Endometrium (tissue), 2 donors: Measurements from ENCODE around the gene PRKAR1B.
"Not testable (repeated sequence)": the region's sequence is repeated elsewhere in the genome, so short reads cannot be mapped to it uniquely, and the experiment has no call there.

Source experiments
- FAIRE-seq: peaks from 2 replicates; lab custom pipeline; 2012; peaks lifted over from hg19 to GRCh38; lab: Jason Lieb, UNC
- donor health status: control.
- donor health status: control.

PRKAR1B gene

DNA sequence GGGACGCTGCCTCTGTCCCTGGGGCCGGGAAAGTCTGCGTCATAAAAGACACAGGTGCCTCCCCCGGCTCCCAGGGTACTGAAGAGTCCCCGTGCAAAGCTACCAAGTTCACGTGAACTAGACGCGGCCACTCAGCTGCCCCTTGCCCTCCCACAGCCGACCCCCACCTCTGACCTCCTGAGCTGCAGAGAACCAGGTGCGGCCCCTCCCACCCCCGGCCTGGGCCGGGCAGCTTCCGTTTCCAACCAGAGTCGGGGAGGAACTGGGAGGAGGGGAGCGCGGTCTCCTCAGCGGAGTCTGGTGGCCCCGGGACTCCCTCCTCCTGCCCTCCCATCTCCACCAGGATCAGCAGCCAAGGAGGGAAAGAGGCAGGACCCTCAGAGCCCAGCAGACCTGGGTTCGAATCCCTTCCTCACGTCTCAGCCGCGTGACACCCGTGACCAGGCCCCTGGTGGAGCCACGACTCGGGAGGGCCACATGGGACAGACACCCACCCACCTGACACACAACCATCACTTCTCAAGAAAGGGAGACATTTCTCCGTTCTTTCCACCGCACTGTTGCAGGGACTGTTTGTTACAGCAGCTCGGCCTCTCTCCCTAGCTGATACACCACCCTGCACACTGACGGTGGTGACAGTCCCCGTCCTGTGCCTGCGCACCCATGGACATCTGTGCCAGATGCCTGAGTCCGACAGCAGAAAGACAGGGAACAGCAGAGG, 170.1 kb downstream of the PRKAR1B start:
- no peak for FAIRE-seq

DNA sequence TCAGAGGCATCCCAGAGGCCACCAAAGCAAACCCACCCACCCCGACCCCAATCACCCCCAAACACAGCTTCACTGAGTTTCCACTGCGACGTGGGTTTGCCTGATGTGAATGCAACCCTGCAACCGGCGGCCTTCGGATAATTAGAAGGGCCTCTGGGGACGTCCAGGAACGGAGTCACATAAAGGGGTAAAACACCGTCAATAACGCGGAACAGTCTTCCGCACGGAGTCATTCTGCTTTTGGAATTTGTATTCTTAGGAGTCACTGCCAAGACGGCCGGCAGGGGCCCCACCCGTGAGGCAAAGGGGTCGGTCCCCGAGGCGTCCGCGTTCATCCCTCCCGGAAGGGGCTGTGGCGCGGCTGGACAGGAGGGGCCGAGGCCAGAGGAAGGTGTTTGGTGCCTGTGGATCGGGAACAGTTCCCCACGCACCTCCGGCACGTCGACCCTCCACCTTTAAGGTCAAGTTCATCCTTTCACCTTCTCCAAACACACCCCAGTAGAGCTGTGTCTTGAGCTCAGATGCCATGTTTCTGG, 170.7 kb downstream of the PRKAR1B start:
- no peak for FAIRE-seq

DNA sequence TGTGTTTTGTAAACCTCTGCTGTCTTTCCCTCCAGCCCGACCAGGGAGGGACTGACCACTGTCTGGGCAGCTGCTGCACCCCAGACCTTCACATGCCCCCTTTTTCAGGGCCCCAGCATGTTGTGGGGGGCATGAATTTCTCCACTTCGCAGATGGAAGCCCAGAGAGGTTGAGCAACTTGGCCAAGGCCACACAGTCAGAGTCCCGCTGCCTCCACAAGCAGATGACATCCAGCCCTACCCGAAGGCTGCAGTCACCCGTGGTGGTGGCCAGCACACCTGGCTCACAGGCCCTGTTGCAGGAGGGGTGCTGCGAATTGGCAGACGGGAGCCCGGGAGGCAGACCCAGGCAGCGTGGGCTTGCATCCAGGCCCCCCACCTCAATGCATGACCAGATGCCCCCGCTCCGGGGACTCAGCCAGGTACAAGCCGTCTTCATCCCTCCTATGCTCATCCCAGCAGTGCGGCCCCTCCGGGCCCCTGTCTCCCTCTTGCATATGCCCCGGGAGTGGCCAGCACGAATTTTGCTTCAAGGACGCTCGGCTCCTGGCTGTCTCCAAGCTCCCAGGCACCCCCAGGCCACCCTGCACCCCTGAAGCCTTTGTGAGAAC, 171.4 kb downstream of the PRKAR1B start:
- no peak for FAIRE-seq

DNA sequence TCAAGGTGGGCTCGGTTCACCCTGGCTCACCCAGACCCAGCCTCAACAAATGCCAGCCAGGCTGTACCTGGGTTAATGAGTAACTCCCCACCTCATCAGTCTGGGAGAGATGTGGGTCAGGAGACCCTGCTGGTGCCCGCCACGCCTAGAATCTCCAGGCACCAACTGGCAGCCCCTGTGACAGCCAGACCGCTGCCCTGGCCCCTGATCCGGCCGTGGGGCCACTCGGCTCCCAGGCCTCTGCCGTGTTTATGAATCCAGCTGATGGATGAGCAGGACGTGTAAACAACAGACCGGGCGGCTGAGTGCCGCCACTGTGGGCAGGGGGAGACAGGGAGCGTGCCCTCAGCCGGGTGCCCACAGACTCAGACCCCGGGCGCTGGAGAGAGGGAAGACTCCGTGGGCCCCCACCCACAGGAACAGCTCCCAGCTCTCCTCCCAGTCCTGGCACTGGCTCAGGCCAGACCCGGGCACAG, 173.4 kb downstream of the PRKAR1B start:
- FAIRE-seq: no peak

DNA sequence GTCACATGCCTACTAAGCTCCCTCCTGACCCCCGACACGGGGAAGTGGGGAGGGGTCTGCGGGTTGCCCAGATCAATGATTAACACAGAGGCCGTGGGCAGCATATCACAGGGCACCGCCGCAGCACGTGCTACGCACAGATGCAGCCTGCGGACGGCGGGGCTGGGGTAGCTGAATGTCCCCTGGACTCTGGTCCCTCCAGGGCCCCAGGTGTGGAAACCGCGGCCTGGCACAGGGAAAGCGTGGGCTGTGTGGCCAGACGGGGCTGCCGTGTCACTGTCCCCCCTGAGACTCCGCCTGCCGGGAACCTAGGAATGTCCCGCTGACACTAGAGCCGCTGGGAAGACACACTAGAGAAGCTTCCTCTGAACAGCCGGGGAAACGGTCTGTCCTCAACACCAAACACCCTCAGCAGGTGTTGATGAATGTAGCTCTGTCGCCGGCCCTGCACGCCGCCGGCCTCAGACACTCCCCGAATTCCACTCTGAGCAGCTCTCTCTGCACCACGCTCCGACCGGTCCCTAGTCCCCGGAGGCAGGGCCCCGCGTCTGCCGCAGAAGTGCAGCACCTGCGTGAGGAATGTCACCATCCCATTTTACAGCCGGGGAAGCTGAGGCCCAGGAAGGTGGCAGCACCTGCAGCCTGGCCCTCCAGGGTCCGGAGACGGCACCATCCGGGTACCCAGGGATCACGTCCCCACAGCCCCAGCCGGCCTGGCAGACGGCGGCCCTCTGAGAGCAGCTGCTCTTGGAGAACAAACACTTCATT, 174.0 kb downstream of the PRKAR1B start:
- no peak for FAIRE-seq

DNA sequence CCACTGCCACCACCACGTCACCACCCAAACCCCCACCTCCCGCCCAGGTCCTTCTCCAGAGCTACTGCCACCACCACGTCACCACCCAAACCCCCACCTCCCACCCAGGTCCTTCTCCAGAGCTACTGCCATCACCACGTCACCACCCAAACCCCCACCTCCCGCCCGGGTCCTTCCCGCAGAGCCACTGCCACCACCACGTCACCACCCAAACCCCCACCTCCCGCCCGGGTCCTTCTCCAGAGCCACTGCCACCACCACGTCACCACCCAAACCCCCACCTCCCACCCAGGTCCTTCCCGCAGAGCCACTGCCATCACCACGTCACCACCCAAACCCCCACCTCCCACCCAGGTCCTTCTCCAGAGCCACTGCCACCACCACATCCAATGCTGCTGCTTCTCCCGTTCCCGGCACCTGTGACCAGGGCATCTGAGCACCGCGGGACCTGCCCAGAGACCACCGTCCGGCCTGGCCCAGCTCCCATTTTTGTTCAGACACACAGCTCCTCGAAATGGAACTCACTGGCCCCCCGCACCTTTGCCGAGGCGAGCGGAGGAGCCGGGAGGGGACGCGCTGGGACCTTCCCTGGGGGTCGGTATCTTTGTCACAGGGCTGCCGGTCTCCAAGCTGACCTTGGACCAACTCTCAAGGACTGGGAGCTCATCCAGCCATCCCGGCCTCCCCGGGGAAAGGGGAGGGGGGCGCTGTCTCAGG, 174.8 kb downstream of the PRKAR1B start:
- not testable (repeated sequence) for FAIRE-seq

DNA sequence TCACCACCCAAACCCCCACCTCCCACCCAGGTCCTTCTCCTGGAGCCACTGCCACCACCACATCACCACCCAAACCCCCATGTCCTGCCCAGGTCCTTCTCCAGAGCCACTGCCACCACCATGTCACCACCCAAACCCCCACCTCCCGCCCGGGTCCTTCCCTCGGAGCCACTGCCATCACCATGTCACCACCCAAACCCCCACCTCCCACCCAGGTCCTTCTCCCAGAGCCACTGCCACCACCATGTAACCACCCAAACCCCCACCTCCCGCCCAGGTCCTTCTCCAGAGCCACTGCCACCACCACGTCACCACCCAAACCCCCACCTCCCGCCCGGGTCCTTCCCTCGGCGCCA, 175.5 kb downstream of the PRKAR1B start:
- not testable (repeated sequence) for FAIRE-seq

DNA sequence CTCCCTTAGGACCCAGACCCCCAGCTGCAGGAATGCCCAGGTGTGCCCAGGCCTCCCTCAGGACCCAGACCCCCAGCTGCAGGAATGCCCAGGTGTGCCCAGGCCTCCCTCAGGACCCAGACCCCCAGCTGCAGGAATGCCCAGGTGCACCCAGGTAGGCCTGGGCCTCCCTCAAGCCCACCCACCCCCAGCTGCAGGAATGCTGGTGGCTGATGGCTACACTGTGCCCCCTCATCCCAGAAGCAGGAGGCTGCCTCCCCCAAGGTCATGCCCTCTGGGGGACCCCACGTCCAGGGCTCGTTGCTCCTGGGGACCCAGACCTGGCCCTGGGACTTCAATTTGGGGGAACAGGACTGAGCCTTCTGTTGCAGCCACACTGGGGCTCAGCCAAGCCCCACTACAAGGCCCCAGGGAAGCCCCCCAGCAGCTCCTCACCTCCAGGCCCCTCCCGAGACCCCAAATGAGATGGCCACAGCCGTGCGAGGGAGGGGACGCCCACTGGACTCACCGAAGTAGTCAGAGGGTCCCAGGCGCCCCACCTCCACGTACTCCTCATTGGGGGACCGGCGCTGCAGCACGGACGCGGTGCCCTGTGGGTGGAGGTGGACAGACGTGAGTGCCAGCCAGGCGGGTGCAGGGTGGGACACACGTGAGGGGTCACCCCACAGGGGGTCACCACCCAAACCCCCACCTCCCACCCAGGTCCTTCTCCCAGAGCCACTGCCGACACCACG, 176.0 kb downstream of the PRKAR1B start:
- no peak for FAIRE-seq

DNA sequence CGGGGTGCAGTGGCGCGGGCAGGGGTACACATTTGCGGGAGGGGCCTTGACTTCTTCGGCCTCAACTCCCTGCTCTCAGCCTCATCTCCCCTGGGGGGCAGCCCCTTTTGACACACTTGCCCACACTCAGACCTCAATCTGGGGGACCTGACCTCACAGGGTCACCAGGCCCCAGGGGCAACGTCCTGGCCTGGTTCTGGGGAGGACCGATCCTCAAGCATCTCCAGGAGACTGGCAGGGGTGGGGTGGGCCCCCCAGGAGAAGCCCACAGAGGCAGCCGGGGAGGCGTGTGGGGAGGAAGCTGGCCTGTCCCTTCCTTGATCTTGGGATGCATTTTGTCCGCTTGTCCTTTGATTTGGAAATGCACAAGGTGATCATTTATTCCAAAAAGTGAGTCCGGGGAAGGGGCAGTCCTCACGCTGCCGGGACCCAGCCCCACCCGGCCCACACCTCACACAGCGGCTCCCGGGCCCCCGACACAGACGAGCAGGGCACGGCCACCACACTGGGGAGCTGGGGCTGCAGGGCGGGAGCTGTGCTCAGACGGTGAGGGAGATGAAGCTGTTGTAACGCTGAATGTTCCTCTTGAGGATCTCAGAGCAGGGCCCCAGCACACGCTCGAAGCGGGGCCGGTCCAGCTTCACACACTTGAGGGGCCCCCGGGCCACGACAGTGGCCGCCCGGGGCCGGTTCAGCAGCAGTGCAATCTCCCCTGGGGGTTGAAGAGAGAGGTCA, 177.0 kb downstream of the PRKAR1B start:
- FAIRE-seq: no peak

DNA sequence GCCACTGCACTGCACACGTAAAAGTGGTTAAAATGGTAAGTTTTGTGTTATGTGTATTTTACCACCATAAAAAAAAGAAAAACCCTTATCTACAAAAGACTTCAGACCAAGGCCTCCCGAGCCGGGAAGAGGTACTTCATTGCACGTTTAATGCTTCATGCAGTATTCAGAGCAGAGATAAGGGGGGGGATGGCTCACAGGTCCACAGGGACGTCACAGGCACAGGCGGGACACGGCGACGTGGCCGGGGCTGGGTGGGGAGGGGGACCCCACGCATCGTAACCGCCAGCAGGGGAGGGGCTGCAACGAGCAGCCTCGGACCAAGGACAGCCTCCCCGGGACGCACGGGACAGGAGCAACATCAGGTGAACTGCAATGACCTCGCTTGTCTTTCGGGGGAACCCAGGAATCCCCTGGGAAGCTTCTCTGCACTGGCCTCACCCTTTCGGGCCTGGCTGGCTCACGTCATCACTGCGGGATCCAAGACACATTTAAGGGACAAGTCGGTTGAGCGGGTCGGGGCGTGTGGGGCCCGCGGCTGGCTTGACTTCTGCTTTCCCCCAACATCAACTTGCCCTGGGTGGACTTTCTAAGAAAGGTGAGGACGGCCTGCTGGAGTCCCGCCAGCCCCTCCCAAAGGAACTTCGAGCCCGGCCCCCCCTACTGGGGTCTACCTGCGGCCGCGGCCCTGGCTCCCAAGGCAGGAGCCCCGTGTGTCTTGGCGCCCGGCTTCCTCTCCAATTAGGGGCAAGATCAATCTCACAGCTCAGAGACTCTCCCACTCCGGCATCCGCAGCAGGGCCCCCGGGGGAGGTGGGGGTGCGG, 177.8 kb downstream of the PRKAR1B start:
- FAIRE-seq: no peak

DNA sequence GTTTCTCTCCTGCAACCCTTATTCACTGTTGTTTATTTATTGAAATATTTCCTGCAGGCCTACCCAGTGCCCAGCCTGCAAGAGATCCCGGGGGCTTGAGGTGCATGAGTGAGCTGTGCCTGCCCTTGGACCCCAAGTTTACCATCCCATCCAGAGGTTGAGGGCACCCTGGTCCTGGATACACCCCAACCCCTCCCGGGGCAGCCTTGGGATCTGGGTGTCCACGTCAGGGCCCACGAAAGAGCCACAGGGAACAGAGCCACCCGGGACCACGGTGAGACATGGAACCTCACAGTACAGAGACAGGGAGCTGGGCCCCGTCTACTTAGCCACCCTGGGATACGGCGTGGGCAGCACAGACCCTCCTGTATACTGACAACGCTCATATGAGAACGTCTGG, 178.7 kb downstream of the PRKAR1B start:
- no peak for FAIRE-seq

DNA sequence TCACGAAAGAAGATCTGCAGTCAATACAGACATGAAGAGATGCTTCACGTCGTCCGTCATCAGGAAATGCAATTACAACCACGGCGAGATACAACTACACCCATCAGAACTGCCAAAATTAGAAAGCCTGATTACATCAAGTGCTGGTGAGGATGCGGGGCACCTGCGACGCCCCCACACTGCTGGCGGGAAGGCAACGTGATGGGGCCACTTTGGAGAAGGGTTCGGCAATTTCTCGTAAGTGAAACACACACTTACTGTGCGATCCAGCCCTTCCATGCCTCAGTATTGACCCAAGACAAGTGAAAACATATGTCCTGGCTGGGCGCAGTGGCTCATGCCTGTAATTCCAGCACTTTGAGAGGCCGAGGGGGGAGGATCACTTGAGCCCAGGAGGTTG, 181.6 kb downstream of the PRKAR1B start:
- FAIRE-seq: no peak

DNA sequence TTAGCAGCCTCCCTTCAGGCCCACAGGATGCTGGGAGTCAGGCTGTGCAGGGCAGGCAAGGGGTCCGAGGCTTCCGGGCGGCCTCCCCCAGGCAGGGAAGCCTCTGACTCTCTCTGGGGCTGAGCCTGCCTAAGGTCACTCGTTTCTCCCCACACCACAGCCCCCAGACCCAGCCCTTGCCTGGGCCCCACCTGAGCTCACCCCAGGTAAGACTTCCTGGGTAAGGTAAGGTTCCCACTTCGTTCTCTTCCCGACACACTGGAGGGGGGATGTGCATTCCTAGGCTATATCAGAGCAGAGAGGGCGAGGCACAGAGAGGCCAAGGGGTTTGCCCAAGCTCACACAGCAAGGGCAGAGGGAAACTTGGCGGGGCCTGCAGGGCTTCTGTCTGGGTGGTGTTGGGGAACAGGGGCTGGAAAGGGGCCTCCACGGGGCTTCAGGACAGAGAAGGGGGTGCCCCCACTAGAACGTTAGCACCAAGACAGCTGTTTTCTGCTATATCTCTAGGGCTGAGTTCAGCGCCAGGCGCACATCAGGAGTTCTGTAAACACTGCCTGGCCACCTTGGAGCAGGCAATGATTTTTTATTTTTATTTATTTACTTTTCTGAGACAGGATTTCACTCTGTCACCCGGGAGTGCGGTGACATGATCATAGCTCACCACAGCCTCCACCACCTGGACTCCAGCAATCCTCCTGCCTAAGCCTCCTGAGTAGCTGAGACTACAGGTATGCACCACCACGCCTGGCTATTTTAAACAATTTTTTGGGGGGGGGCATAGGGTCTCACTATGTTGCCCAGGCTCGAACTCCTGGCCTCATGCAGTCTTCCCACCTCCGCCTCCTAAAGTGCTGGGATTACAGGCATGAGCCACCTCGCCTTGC, 182.5 kb downstream of the PRKAR1B start:
- no peak for FAIRE-seq

DNA sequence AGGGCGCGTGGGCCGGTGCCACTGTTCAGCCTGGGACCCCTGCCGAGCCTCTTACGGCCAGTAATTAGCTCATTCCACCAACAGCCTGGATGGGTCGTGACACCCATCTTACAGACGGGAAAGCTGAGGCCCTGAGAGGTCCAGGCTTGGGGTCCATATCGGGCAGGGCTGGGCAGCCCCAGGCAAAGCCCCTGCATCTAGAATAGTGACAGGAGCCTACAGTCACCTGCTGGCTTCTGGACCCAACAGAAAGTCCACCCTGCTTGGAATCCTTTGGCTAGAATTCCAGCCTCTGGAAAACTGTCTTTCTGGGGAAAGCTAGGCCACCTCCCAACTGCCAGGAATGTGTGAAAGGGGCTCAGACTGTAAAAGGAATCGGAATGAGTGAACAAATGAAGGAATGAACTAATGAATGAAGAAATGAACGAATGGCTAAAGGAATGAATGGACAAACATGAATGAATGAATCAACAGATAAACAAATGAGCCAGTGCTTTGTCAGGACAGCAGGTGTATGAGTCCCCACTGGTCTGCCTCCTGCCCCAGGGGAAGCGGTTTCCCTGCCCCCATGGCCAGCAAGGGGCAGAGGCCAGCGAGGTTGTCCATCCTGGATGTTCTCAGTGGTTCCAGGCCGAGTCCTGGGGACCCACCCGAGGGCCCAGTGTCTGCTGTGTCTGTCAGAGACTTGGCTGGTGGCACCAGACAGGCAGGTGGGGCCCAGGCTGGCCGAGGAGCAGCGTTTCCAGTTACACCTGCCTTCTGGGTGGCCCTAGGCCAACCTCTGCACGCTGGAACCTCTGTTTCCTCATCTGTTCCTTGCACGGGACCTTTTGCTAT, 183.4 kb downstream of the PRKAR1B start:
- no peak for FAIRE-seq

DNA sequence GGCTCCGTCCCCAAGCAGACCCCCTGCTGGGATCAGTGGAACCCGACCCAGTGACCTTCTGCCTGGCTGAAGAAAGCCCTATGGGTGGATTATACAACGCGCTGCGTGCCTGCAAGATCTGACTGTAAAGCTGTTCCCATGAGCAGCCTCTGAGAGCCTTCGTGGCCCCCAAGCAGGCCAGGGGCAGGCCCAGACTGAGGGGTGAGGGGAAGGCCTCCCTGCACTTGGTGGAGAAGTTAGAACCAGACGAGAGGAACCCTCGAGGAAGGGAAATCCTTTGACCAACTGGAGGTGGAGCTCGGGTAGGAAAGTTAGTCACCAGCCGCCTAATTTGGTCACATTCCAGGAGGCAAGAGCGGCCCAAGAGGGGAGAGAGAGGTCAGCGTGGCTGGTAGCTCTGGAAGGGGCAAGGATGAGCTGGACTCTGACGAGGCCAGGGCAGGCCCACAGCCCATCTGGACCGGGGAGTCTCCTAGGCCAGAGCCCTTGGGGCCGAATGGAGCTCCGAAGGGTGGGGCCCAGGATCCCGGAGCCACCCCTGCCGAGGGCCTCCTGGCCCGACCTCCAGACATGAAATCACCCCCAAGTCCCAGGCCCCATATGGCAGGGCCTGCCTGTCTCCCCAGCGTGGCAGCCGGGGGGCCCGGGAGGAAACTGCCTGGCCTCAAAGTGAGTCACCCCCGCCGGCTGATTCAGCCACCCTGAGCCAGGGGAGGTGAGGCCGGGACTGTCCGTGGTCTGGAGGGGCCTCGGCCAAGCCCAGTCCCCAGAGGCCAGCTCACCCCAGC, 184.2 kb downstream of the PRKAR1B start:
- FAIRE-seq: no peak

DNA sequence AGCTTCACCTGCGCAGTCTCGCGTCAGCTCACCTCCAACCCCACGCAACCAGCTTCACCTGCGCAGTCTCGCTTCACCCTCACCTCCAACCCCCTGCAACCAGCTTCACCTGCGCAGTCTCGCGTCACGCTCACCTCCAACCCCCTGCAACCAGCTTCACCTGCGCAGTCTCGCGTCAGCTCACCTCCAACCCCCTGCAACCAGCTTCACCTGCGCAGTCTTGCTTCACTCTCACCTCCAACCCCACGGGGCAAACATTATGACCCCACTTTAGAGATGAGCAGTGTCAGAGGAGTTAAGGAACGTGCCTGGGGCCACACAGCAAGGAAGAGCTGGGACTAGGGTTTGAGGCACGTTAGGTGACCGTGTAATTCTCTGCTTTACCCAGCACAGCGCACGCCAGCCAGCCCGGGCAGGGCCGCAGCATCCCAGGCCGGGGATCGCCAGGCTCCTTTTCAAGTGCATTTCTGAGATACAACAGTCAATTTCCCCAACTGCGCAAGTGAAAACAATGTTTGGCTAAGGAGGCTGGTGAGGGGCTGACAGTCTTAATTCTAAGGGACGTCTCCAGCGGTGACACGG, 184.9 kb downstream of the PRKAR1B start:
- FAIRE-seq: no peak

DNA sequence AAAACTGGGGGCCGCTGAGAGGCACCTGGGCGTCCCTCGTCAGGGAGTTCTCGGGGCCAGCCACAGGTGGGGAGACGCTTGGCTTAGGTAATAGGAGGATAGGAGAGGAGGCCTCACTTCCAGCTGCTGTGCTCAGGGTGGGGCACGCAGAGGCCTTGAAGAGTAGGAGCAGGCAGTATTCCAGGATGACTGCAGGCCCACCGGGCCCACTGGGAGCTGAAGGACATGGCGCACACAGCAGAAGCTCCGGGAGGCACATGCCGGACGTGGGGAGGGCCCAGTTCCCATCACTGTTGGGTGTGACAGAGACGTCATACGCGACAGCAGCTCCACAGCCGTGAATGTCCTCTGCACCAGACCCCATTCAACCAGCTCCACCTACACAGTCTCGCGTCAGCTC, 185.4 kb downstream of the PRKAR1B start:
- FAIRE-seq: no peak
